HG03045 (cell line): ENCODE data around the gene KLF15.
A peak's percentile ranks its signal among the peaks of the same experiment; 100 is the strongest.

Source experiments
- ATAC-seq: cut with Tn5 transposase; IDR thresholded peaks from one replicate; pipeline ENCODE4 v1.9.1; 2021; ENCODE audit warnings: mild to moderate bottlenecking, moderate library complexity; ENCODE audit not compliant: unreplicated experiment

The KLF15 gene

DNA sequence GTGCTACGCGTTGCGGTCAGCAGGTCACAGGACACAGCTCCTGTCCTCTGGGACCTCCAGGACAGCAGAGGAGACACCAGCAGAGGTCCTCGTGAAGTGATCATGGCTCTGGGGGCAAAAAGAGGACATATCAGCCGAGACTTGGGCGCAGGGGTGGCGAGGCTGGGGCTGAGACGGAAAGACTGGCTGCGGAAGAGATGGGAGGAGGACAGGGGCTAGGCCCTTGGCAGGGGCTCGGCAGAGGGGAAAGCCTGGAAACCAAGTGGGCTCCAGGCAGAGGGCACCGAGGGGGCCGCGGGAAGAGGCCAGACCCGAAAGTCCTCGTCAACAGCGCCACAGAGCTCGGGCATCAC, 32.6 kb upstream of the KLF15 start:
- ATAC-seq = no peak

DNA sequence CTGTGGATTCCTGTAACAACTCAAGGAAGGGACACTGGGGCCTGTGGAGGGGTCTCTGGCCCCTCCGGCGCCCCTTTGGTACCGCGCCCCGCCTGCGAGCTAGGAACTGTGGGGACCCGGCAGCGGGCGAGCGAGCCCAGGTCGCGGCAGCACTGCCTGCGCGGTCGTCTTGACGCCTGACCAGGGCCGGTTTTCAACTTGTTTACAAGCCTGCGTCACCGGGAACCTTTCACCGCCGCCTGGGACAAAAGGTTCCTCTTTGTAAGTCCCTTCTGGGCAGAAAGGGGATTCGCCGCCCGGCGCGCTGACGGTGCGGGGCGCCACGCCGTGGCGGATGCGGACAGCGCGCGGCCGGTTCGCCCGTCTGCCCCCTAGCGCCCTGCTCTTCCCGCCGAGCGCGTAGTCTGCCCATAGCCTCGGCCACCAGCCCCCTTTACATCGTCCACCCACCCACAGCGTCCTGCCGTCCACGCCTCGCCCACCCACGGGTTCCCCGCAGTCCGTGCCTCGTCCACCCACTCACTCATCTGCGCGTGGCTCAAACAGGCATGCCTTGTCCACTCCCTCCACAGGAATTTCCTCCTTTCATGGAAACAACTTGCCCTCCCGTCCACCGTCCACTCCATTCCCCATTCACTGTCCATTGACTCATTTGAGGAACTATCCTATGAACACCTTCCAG, 32.0 kb upstream of the KLF15 start:
- peak; percentile 55 for ATAC-seq

DNA sequence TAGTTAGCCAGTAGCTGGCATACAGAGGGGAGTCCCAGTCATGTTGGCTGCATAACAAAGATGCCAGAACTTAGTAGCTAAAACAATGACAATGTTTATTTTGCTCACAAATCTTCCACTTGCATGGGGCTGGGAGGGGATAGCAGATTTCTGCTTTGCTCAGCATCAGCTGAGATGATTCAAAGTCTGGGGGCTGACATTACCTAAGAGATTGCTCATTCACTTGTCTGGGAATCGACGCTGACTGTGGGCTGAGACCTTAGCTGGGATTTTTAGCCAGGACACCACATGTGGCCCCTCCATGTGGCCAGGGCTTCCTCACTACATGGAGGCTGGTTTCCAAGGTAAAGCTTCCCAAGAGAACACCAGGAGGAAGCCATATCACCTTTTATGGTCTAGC, 24.8 kb upstream of the KLF15 start:
- ATAC-seq = no peak

DNA sequence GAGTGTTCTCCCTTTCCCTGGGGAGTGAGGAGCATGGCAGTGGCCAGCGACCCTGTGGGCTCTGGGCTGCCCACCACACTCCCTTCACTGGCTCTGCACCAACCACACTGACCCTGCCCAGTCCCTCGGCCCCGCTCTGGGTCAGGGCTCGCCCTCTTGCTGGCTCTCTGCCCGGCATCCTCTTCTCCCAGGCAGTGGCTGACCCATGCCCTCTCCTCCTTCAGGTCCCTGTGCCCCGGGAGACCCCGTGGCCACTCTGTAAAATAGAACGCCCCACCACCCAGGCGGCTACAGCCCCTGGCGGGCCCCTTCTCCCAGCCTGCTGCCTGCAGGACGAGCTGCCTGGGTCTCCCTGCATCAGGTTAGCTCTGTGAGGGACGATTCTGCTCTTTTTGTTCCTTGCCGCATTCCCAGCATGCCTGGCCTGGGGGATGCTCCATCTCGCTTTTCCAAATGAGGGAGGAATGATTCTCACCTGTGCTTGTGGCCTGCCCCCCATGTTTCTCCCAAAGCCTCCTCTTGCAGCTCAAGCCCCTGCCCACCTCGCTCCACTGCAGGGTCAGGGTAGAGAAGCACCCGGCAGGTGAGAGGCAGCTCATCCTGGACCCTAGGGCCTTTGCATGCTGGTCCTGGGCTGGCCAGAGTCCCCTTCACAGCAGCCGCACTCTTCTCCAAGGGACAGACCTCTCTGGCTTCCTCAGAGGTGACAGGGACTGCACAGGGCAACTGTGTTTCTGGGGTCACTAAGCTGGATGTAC, 23.0 kb upstream of the KLF15 start:
- no peak for ATAC-seq

DNA sequence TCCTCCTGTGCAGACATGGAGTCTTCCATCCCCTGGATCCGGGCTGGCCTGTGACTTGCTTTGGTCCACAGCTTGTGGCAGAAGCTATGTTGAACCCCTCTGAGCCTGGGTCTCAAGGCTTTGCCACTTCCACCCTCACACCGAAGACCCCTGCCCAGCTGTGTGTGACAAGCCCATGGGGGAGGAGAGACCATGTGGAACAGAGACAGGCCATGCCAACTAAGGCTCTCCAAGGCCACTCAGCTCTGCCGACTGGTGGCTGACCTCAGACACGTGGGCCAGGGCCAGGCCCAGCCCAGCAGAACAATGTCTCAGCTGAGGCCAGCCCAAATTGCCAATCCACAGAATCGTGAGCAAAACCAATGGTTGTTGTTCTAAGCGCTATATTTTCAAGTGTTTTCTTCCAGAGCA, 21.1 kb upstream of the KLF15 start:
- ATAC-seq = no peak

DNA sequence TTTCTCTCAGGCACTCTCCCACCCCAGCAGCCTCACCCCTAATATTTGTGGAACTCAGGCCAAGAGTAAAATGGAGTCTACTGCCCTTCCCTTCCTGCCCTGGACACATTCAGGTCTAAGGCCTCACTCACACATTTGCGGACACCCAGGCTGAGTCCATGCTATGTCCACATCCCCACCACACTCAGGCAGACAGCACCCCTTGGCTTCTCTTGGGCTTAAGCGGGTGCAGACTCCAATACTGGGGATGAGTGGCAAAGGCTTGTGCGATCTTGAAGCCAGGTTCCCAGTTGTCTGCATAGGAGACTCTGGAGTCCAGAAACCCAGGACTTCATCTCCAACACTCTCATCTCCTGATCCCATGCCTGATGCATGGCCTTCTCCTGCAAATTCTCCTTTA, 20.0 kb upstream of the KLF15 start:
- no peak for ATAC-seq

DNA sequence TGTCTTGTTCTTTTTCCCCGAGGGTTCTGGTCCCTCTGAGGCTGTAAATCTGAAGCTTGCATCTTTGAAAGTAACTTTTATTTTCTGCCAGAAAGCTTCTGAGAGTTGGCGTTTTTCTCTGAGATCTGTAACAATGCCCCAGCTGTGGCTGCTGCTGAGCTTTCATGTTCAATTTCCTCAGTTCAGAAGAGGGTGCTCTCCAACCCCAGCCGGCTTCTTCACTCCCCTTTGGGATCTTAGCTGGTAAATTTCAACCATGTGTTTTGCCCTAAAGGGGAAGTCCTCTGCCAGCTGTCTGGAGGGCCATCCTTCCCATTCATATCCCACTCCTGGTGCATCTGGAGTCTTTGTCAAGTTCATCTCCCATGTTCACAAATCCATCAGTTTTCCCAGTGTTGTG, 19.2 kb upstream of the KLF15 start:
- no peak for ATAC-seq

DNA sequence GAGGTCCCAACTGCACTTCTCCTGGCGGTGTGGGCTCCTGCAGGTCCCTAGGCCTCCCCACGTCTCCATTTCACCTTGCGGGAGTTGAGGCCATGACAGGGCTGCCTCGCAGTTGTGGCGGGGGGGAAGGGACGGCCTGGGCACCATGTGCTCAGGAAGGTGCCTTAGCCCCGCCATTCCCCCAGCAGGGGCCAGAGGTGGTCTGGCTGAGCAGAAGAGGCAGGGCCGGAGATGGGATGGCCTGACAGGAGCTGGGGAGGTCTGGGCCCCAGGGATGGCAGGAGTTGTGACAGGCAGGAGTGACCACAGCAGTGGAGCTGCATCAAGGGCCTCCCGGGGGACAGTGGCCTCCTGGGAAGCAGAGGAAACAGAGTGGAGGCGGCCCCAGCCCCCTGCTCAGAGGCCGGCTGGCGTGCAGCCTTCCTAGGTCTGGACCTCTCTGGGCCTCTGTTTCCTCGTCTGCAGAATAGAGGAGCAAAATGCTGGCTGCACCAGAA, 18.7 kb upstream of the KLF15 start:
- ATAC-seq = no peak

DNA sequence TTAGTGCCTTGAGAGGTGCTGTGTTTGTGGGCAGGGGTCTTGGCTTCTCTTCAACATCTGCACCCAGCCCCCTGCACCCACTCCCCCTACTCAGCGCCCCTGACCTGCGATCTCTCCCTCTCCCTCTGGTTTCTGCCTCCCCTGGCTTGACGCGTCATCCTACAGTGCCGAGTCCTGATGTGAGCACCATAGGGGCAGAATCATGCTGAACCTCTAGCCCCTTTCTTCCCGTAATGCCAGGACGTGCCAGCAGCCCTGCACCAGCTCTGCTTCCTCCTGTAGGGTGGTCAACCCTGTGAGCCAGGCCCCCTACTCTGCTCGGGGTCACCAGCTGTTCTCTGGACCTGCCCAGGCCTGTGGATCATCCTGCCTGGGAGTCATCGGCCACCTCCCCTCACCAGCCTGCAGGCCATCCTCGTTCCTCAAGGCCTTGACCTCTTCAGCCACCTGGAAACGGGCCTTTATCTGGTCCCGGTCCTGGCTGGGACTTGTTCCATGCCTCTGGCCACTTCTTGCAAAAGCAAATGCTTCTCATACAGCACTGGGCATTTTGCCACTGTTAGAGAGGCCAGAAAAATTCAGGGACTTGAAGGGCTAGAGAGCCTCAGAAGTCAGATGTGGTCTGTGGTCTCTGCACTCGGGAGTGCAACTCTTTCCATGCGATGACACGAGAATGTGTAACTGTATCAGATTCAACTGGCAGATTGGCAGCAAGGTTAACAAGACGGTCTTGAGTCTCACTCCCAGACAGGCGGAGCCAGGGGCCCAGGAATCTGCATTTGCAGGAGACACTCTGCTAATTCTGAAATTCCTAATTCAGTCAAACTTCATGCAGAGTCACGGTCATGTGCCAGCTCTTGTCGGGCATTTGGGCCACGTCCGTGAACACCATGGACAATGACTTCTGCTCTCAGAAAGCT, 16.7 kb upstream of the KLF15 start:
- ATAC-seq = no peak

DNA sequence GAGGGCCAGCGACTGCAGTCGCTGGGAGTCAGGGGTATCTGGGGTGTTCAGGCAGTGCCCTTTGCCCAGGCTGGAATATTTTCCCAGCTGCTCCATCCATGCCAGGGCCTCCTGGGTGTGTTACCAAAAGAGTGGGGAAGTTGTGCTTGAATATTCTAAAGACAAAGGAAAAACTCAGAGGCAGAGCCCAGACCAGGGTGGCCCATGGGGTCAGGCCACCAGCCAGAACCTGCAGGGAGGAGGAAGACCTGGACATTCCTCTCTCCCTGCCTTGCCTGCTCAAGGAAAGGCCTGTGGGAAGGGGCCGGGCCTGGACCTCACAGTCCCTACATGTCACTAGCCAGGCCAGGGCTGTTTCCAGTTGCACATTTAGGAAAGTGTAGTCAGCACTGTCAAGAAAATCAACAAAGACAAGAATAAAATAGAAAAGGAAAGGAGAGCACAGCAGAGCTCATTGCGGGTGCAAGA, 16.0 kb upstream of the KLF15 start:
- no peak for ATAC-seq

DNA sequence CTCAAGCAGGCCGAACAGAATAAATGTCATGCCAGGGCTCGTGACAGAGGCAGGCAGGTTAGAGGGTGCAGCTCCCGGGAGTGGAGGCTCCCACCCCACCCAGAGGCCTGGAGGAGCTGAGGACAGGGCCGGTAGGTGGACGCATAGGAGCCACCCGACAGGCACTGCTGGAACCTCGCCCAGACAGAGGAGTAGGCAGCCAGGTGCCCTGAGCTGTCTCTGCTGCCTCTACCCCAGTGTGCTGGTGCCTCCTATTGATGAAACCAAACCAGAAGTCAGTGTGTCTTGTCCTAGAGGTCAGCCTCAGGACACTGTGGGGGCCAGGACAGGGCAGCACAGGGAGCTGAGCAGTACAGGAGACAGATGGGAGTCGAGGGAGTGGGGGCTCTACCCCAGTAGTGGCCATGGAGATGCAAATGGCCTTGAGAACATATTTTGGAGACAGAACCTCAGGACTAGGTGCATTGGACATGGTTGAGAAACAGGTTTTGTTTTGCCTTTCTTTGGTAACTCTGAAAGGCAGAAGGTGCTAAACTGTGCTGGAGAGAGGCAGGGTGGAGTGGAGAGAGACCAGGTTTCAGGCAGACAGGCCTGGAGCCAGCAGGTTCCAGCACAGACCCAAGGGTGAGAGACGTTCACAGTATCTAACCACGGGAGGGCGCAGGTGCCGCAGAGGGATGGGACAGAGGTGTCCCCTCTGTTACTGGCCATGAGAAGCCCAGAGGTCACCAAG, 15.4 kb upstream of the KLF15 start:
- no peak for ATAC-seq

DNA sequence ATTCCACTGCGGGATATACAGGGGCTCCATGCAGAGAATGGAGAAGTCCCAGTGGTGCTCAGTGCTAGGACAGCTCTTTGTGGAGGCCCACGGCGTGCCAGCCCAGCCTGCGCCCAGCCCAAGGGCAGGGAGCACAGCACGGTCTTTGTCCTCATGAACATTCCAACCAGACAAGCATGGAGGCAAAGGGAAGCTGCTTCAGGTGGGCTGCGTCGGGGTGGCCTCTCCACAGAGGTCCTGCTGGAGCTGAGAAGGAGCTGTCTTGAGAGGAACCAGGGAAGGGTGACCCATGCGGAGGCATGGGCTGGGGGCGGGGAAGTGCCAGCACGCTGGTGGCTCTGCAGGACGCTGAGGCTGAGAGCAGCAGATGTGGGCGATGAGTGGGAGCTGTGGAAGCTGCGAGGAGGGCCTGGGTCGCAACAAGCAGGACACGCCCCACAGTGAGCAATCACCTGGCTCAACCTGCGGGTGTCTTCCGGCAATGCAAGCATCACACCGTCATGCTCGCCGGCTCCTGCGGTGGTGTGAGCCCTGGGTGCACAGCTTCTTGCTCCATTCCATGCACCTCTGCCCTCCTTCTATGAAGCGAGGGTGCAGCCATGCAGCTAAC, 14.0 kb upstream of the KLF15 start:
- no peak for ATAC-seq

DNA sequence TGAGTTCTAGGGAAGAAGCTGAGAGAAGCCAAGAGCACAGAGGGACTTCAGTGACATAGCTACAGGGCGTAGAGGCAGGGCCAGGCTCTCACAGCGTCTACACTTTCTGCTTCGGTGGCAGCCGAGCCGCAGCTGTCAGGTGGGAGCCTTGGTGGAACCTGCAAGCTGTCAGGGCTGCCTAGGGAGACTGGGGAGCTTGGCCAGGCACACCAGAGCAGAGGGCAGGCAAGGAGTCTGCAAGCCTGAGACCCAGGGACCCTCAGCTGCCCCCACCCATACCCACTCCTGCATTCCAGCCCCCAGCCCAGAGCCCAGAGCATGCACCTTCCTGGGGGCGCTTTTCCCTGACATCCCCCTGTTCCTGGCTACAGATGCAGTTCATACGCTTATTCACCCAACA, 13.4 kb upstream of the KLF15 start:
- ATAC-seq = no peak

DNA sequence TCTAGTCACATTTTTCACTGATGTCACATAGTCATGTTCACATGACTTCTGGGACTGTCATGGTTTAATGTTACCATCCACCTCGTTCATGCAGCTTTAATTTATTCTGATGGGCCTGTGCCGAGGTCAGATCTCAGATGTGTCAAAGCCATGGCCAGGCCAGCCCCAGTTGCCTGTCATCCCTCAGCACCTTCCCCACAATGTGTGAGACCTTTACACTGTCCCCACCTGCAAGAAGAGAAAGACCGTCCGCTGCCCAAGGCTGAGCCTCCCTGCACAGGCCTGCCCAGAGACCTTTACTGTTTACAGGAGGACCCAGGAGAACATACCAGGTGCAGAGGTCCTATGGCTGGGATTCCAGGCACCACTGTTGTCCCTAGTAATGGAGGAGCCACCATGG, 12.8 kb upstream of the KLF15 start:
- ATAC-seq = no peak

DNA sequence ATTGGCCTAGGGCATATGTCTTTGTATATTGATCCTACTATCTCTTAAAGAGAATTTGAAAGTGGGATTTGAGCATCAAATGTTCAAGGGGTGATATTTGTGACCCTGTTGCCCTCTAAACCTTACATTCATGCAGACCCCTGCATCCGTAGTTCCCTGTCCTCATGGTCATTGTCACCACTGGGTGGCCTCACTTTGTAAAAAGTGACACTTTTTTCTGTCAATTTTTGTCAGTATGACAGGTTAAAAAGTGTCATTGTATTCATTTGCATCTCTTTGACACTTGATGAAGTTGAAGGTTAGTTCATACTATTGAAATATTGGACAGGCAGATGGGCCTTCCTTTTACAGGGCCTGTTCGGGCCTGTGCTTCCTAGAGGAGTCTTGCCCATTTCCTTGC, 12.3 kb upstream of the KLF15 start:
- ATAC-seq = no peak

DNA sequence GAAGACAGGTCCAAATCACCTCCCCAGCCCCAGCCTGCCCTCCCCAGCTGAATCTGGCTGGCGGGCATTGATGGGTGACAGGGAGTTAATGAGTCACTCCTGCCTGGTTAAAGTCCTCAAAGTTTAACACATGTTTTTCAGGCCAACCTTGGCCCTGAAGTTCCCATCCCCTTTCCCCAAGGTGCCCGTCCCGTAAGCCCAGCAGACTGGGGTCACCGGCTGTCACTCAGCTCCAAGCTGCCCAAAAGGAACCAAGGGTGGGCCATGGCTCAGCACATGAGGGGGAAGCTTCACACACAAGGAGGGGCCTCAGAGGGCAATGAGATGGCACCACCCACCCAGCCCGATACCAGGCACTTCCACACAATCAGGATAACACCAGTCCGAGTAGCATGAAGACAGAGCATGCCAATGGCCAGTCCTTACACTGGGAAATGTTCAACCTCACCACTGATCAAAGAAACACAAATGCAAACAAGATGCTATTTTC, 10.2 kb upstream of the KLF15 start:
- ATAC-seq = no peak

DNA sequence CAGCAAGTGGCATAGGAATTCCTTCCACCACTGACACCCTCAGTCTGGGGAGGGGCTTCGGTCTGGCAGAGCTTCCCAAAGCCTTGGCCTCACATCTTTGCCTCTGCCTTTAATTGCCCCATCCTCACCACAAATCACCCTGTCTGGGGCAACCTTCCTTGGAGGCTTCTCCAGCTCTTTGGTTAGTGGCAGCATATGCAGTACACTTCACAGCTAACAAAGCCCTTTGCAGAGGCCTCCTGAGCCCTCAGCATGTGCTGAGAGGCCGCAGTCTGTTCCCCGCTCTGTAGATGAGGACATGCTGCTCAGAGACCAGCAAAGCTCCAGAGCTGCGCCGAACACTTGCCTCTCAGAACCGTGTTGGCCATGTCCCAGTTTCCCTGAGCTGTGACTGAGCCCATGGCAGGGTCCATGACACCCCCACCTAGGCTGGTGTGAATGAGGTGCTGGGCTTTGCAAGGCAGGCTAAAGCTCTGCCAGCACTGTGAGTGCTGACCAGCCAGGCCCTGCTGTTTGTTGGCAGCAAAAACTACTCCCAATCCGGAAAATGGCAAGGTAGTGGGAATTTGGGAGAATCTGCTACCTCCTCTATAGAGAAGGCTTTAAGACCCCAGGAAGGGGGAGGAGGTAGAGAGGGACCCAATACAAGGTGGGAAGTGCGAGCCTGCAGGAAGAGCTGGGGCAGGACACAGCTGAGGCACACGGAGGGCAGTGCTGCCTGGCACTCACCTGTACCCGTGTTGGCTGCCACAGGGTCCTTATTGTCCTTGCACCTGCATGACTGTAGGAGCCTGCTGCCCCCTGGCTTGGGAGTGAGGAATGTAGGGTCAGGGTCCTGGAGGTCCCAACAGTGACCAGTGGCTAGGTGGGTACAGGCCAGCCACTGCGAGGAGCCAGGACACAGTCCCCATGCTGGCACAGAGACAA, 8.4 kb upstream of the KLF15 start:
- ATAC-seq = no peak

DNA sequence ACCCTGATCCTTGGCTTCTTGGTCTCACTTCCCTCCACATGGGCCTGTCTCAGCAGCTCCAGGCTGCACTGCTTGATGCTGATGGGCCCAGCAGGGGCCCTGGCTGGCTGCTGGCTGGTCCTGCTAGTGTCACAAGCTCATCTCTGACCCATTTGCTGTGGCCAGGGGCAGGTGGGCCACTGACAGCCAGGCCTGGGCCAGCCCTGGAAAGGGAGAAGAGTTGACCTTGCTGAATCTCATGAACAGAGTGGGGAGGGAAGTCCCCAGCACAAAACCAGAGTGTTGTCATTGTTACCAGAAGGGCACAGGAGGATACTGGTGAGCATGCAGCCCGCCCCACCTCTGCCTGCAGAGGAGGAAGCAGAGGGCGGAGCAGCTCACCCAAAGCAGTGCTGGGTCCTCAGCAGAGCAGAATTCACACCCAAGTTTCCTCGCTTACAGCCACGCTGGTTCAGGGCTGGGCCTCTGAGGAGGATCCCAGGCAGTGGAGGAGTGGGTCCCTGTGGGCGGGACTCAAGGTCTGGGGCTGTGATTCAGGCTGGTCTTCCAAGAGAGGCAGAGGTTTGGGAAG, 7.6 kb upstream of the KLF15 start:
- ATAC-seq = no peak
